ENCODE data around the gene ETFB.

GRCh38 chr19:51317968-51318367 lies 48.2 kb downstream of the ETFB start:
- no peak for TF ChIP-seq CTCF (IDR thresholded peaks at IDR 0.05)
- TF ChIP-seq POLR2A (IDR thresholded peaks at IDR 0.05): no peak
